Neural progenitor cell (in vitro differentiated cells): ENCODE data around the gene ZNF576. TPM values are rescaled to one million over a fixed set of nuclear protein-coding genes. Genes with fewer than 3 reads are reported as not detected.

Experiments
- DNase-seq: peaks from one replicate; pipeline ENCODE4 v3.0.0-alpha.2; 2016; ENCODE audit warnings: low spot score
- H2AFZ ChIP-seq: fragments of 200-600 bp; sonication (generic); replicated peaks from 2 replicates; pipeline ENCODE4 v1.6.1; 2016; ENCODE audit warnings: antibody characterized with exemption
- H3F3A ChIP-seq: fragments of 200-600 bp; sonication (generic); 2 replicates; pipeline ENCODE4 v1.6.1; 2016; ENCODE audit warnings: antibody characterized with exemption, low read depth
- H3K27ac ChIP-seq: fragments of 200-600 bp; sonication (generic); 2 replicates; pipeline ENCODE4 v1.5.1; 2016; ENCODE audit warnings: mild to moderate bottlenecking
- H3K27me3 ChIP-seq: fragments of 200-600 bp; sonication (generic); 2 replicates; pipeline ENCODE4 v1.6.1; 2016; ENCODE audit warnings: mild to moderate bottlenecking, moderate library complexity
- H3K36me3 ChIP-seq: fragments of 200-600 bp; sonication (generic); 2 replicates; pipeline ENCODE4 v1.5.1; 2016
- H3K4me1 ChIP-seq: fragments of 200-600 bp; sonication (generic); 2 replicates; pipeline ENCODE4 v1.6.1; 2016; ENCODE audit warnings: mixed run types
- H3K4me2 ChIP-seq: fragments of 200-600 bp; sonication (generic); 2 replicates; pipeline ENCODE4 v1.6.1; 2016
- H3K4me3 ChIP-seq: fragments of 200-600 bp; sonication (generic); 2 replicates; pipeline ENCODE4 v1.5.1; 2016
- H3K79me2 ChIP-seq: fragments of 200-600 bp; sonication (generic); 2 replicates; pipeline ENCODE4 v1.6.1; 2016; ENCODE audit warnings: low read depth
- H3K9ac ChIP-seq: fragments of 200-600 bp; sonication (generic); 2 replicates; pipeline ENCODE4 v1.6.1; 2016
- H3K9me3 ChIP-seq: fragments of 200-600 bp; sonication (generic); 2 replicates; pipeline ENCODE4 v1.5.1; 2016; ENCODE audit warnings: low read depth
- H4K20me1 ChIP-seq: fragments of 200-600 bp; sonication (generic); 2 replicates; pipeline ENCODE4 v1.6.1; 2016; ENCODE audit warnings: low read depth
- H3K27ac Mint-ChIP-seq: 3 replicates; pipeline ENCODE4 v1.8.0; 2021; ENCODE audit warnings: mixed read lengths
- H3K27me3 Mint-ChIP-seq: 2 replicates; pipeline ENCODE4 v1.8.0; 2022; ENCODE audit warnings: low read depth, mild to moderate bottlenecking, inconsistent platforms, moderate library complexity, mixed read lengths; ENCODE audit not compliant: insufficient read depth
- H3K36me3 Mint-ChIP-seq: 3 replicates; pipeline ENCODE4 v1.8.0; 2021; ENCODE audit warnings: mixed read lengths
- H3K4me1 Mint-ChIP-seq: 3 replicates; pipeline ENCODE4 v1.8.0; 2021; ENCODE audit warnings: mixed read lengths
- H3K4me3 Mint-ChIP-seq: 3 replicates; pipeline ENCODE4 v1.8.0; 2021; ENCODE audit warnings: mild to moderate bottlenecking, moderate library complexity, mixed read lengths
- H3K9me3 Mint-ChIP-seq: 3 replicates; pipeline ENCODE4 v1.8.0; 2020; ENCODE audit warnings: mixed read lengths
- EZH2 ChIP-seq: fragments of 200-600 bp; sonication (generic); IDR thresholded peaks from 2 replicates; pipeline ENCODE4 v1.6.1; 2017; ENCODE audit warnings: antibody characterized with exemption, mild to moderate bottlenecking, moderate library complexity
- EZH2phosphoT487 ChIP-seq: fragments of 200-600 bp; sonication (generic); IDR thresholded peaks from 2 replicates; pipeline ENCODE4 v1.6.1; 2017; ENCODE audit warnings: antibody characterized with exemption
- total RNA-seq: library from RNA; depleted of rRNA; stranded (reverse); fragments of >200 nt; gene quantifications from 2 replicates; pipeline ENCODE4 v1.2.3, GENCODE V29; 2015; ENCODE audit warnings: low replicate concordance
- TF ChIP-seq, protein P1 (sequence below): fragments of 200-600 bp; sonication (generic); IDR thresholded peaks from 2 replicates; pipeline ENCODE4 v1.5.1; 2017; ENCODE audit warnings: antibody characterized with exemption, mild to moderate bottlenecking

Gene ZNF576
- total RNA-seq, 1 donor from 2014 or later, result 6.8 TPM

DNA sequence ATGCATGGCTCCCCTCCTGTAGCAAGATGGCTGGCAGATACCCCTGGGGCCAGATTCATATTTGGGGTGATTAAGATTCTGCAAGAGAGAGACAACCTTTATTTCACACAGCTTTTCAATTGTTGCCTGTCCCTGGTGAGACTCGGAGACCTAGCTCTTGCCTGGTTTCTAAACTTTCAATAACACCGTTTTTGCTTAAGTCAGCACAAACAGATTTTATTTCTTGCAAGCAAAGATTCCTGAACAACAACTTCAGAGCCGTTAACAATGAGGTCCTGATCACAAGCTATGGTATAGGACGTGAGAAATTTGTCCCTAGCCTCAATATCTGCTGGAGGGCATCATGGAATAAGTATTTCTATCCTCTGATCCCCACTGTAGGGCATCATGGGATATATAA is 46.1 kb downstream of the ZNF576 start:
- peaks cover 44% of the 10 kb centered on the region for H3K27me3 ChIP-seq
- TF ChIP-seq EZH2 (no peak), EZH2phosphoT487 (no peak)
- TF ChIP-seq, protein P1, sequence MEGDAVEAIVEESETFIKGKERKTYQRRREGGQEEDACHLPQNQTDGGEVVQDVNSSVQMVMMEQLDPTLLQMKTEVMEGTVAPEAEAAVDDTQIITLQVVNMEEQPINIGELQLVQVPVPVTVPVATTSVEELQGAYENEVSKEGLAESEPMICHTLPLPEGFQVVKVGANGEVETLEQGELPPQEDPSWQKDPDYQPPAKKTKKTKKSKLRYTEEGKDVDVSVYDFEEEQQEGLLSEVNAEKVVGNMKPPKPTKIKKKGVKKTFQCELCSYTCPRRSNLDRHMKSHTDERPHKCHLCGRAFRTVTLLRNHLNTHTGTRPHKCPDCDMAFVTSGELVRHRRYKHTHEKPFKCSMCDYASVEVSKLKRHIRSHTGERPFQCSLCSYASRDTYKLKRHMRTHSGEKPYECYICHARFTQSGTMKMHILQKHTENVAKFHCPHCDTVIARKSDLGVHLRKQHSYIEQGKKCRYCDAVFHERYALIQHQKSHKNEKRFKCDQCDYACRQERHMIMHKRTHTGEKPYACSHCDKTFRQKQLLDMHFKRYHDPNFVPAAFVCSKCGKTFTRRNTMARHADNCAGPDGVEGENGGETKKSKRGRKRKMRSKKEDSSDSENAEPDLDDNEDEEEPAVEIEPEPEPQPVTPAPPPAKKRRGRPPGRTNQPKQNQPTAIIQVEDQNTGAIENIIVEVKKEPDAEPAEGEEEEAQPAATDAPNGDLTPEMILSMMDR, result no peak
- no peaks in the 10 kb centered on the region for H3K36me3 ChIP-seq
- H3K27me3 Mint-ChIP-seq, result peaks cover 16% of the 10 kb centered on the region
- H3F3A ChIP-seq, result peaks cover 4% of the 10 kb centered on the region
- H4K20me1 ChIP-seq, result peaks cover 15% of the 10 kb centered on the region
- peaks cover 2% of the 10 kb centered on the region for H3K9me3 Mint-ChIP-seq
- peaks cover 12% of the 10 kb centered on the region for H3K79me2 ChIP-seq
- H2AFZ ChIP-seq, result no peak overlapping the region
- no peak overlapping the region for H3K4me2 ChIP-seq
- H3K27ac ChIP-seq, result no peak overlapping the region
- peaks cover 6% of the 10 kb centered on the region for H3K4me1 ChIP-seq
- no peak overlapping the region for H3K27ac Mint-ChIP-seq
- H3K4me3 Mint-ChIP-seq, result no peak overlapping the region
- H3K36me3 Mint-ChIP-seq, result peaks cover 11% of the 10 kb centered on the region
- no peak for DNase-seq
- H3K9ac ChIP-seq, result no peak overlapping the region
- H3K9me3 ChIP-seq, result no peaks in the 10 kb centered on the region
- peaks cover 23% of the 10 kb centered on the region for H3K4me1 Mint-ChIP-seq
- H3K4me3 ChIP-seq, result no peak overlapping the region

DNA sequence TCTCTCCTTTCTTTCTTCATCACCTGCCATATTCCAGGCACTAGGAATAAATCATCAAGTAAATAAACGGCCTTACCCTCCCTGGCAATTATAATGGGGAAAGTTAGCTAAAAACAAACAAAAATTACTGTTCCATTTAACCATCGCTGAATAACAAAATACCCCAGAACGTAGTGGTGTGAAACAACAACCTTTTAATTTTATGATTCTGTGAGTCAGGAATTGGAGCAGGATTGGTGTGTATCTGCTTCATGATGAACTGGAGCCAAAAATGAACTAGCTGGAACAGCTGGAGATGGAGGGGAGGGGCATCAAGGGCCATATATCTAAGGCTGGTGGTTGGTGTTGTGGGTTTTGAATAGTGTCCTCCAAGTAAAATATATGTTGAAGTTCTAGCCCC is 46.9 kb downstream of the ZNF576 start:
- peaks cover 4% of the 10 kb centered on the region for H3F3A ChIP-seq
- H3K79me2 ChIP-seq, result peaks cover 6% of the 10 kb centered on the region
- peaks cover 36% of the 10 kb centered on the region for H3K27me3 ChIP-seq
- H3K27ac Mint-ChIP-seq, result no peak overlapping the region
- DNase-seq, result no peak
- no peaks in the 10 kb centered on the region for H3K36me3 ChIP-seq
- no peak overlapping the region for H2AFZ ChIP-seq
- no peak overlapping the region for H3K4me3 ChIP-seq
- H3K9me3 Mint-ChIP-seq, result peaks cover 2% of the 10 kb centered on the region
- no peaks in the 10 kb centered on the region for H3K9me3 ChIP-seq
- H3K4me2 ChIP-seq, result no peak overlapping the region
- H3K36me3 Mint-ChIP-seq, result peaks cover 14% of the 10 kb centered on the region
- H3K4me1 ChIP-seq, result peaks cover 6% of the 10 kb centered on the region
- peaks cover 7% of the 10 kb centered on the region for H4K20me1 ChIP-seq
- no peak overlapping the region for H3K9ac ChIP-seq
- H3K4me3 Mint-ChIP-seq, result no peak overlapping the region
- TF ChIP-seq, protein P1, result no peak
- TF ChIP-seq EZH2phosphoT487 (no peak), EZH2 (no peak)
- H3K27me3 Mint-ChIP-seq, result peaks cover 17% of the 10 kb centered on the region
- H3K27ac ChIP-seq, result no peak overlapping the region
- peaks cover 15% of the 10 kb centered on the region for H3K4me1 Mint-ChIP-seq

DNA sequence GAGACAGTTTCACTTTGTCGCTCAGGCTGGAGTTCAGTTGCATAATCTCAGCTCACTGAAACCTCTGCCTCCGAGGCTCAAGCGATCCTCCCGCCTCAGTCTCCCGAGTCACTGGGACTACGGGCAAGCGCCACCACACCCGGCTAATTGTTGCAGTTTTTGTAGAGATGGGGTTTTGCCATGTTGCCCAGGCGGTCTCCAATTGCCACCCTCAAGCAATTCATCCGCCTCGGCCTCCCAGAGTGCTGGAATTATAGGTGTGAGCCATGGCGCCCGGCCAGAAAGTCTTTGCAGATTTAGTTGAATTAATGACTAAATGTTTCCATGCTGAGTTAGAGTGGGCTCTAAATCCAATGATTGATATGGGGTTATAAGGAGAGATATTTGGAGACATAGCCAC is 47.8 kb downstream of the ZNF576 start:
- Mint-ChIP-seq H3K4me1 (peaks cover 7% of the 10 kb centered on the region), H3K36me3 (peaks cover 17% of the 10 kb centered on the region), H3K9me3 (peaks cover 2% of the 10 kb centered on the region), H3K27ac (no peak overlapping the region), H3K27me3 (peaks cover 11% of the 10 kb centered on the region), H3K4me3 (no peak overlapping the region)
- H3K4me2 ChIP-seq, result no peak overlapping the region
- no peaks in the 10 kb centered on the region for H3K36me3 ChIP-seq
- no peak overlapping the region for H3K4me3 ChIP-seq
- H2AFZ ChIP-seq, result no peak overlapping the region
- DNase-seq, result no peak
- no peaks in the 10 kb centered on the region for H4K20me1 ChIP-seq
- no peaks in the 10 kb centered on the region for H3K9me3 ChIP-seq
- H3F3A ChIP-seq, result no peaks in the 10 kb centered on the region
- TF ChIP-seq EZH2phosphoT487 (no peak), EZH2 (no peak)
- TF ChIP-seq, protein P1, result no peak
- H3K27ac ChIP-seq, result no peak overlapping the region
- peaks cover 27% of the 10 kb centered on the region for H3K27me3 ChIP-seq
- no peaks in the 10 kb centered on the region for H3K4me1 ChIP-seq
- no peak overlapping the region for H3K9ac ChIP-seq
- H3K79me2 ChIP-seq, result peaks cover under 1% of the 10 kb centered on the region
